CD4-positive, alpha-beta T cell treated with Interleukin-6 at 100 ng/mL for 8 hours (primary cell): ENCODE data around the gene ABCA2.

Source experiments
- DNase-seq: peaks from one replicate; pipeline ENCODE4 v3.0.0-alpha.2; 2020; ENCODE audit warnings: mixed read lengths, low spot score

ABCA2 gene

GRCh38 chr9:136980669-136981478, 47.2 kb downstream of the ABCA2 start:
- no peak for DNase-seq

GRCh38 chr9:136979769-136980587, 48.1 kb downstream of the ABCA2 start:
- no peak for DNase-seq

GRCh38 chr9:136978865-136979544, 49.0 kb downstream of the ABCA2 start:
- DNase-seq = no peak

- peak; percentile 62 for DNase-seq
Observed at GRCh38 chr9:136978073-136978864, 49.8 kb downstream of the ABCA2 start.

GRCh38 chr9:136977649-136978072, 50.4 kb downstream of the ABCA2 start:
- no peak for DNase-seq

- DNase-seq = no peak
Observed at GRCh38 chr9:136977223-136977622, 50.8 kb downstream of the ABCA2 start, which contains the start of gene PTGDS. TSS of gene PTGDS (plus strand) at chr9:136977504. CDS start at chr9:136977579, 75 bp downstream.

- DNase-seq = no peak
Observed at GRCh38 chr9:136975644-136976043, 52.4 kb downstream of the ABCA2 start.

- DNase-seq = no peak
Observed at GRCh38 chr9:136974817-136975535, 53.1 kb downstream of the ABCA2 start.

- DNase-seq = no peak
Observed at GRCh38 chr9:136973618-136974617, 54.1 kb downstream of the ABCA2 start.

GRCh38 chr9:136972743-136973142, 55.3 kb downstream of the ABCA2 start:
- no peak for DNase-seq

- no peak for DNase-seq
Observed at GRCh38 chr9:136972335-136972734, 55.7 kb downstream of the ABCA2 start.

GRCh38 chr9:136971746-136972145, 56.3 kb downstream of the ABCA2 start:
- DNase-seq = no peak

GRCh38 chr9:136970361-136970760, 57.7 kb downstream of the ABCA2 start:
- no peak for DNase-seq

- DNase-seq = no peak
Observed at GRCh38 chr9:136969774-136970173, 58.3 kb downstream of the ABCA2 start.

GRCh38 chr9:136969150-136969549, 58.9 kb downstream of the ABCA2 start:
- no peak for DNase-seq

GRCh38 chr9:136968333-136969127, 59.5 kb downstream of the ABCA2 start:
- no peak for DNase-seq

GRCh38 chr9:136965771-136966484, 62.1 kb downstream of the ABCA2 start:
- DNase-seq = peak; percentile 42

- DNase-seq = no peak
Observed at GRCh38 chr9:136964833-136965422, 63.1 kb downstream of the ABCA2 start.
